GM12875 (cell line): ENCODE data around the gene ABHD11.

ENCODE experiments used
- H3K4me3 ChIP-seq: one replicate; pipeline ENCODE4 v1.5.1; 2011; ENCODE audit warnings: low read depth, low read length, control low read depth
- CTCF ChIP-seq: IDR thresholded peaks from 2 replicates; pipeline ENCODE4 v1.5.1; 2011; ENCODE audit warnings: low read depth, mild to moderate bottlenecking, control low read depth, inconsistent platforms, low read length, moderate library complexity, borderline replicate concordance; ENCODE audit not compliant: insufficient read depth

The ABHD11 gene

GRCh38 chr7:73703225-73703624, 35.4 kb downstream of the ABHD11 start:
- no peak for TF ChIP-seq CTCF
- H3K4me3 ChIP-seq = no peak overlapping the region

GRCh38 chr7:73702665-73703064, 35.9 kb downstream of the ABHD11 start:
- TF ChIP-seq CTCF = no peak
- H3K4me3 ChIP-seq = no peak overlapping the region

- no peak for TF ChIP-seq CTCF
- no peak overlapping the region for H3K4me3 ChIP-seq
Measured at GRCh38 chr7:73702226-73702625, 36.4 kb downstream of the ABHD11 start.

GRCh38 chr7:73701357-73701995, 37.1 kb downstream of the ABHD11 start:
- TF ChIP-seq CTCF = peak; percentile 64
- H3K4me3 ChIP-seq = no peak overlapping the region

GRCh38 chr7:73700581-73701134, 37.9 kb downstream of the ABHD11 start:
- no peak for TF ChIP-seq CTCF
- H3K4me3 ChIP-seq = no peak overlapping the region

DNA sequence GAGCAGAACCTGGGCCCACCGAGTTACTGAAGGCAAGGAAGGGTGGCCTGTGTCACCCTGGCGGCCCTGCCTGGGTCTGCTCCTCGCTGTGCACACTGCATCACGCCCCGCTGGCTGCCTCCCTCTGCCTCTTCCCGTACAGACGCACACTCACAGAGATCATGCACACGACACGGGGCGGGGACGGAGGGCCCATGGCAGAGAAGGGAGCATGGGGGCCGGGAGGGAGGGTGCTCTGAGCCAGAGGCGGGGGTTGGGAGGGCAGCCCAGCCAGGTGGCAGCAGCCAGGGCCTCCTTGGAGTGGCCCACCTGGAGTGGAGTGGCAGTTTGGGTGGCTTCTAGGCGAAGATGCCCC, 38.6 kb downstream of the ABHD11 start:
- no peak for TF ChIP-seq CTCF

DNA sequence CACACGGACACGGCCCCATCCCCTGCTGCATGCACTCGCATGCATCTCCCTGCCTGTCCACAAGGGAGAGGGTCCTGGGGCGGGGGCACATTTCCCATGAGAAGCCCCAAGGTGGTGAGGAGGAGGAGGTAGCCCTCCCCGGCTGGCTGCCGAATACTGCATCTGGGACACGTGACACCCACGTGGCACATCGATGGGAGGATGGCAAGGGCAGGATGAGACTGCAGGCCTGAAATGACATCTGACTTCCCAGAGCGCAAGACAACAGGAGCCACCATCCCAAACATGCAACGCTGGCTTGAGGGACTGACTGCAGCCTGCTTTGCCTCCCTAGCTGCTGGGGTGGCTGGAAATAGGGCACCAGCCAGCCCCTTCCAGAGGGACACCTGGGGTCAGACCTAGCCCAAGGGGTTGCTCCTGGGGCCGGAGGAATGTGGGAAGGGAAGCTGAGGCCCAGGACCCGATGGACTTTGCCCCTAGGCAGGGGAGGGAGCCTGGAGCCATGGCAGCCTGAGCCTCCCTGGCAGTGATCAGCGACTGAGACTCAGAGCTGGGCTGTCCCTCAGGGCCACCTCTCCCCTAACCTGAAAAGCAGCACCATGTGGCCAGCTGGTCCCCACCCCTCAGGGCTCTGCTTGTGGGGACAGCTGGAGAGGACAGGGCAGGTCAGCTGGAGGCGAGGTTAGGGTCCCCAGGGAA, 39.1 kb downstream of the ABHD11 start:
- no peak for TF ChIP-seq CTCF

More for the DNA sequence above, 38.6 kb downstream of the ABHD11 start:
- no peak overlapping the region for H3K4me3 ChIP-seq

More for the DNA sequence above, 39.1 kb downstream of the ABHD11 start:
- H3K4me3 ChIP-seq = no peak overlapping the region
